ENCODE measurements around the gene KCND1.

The KCND1 gene

DNA sequence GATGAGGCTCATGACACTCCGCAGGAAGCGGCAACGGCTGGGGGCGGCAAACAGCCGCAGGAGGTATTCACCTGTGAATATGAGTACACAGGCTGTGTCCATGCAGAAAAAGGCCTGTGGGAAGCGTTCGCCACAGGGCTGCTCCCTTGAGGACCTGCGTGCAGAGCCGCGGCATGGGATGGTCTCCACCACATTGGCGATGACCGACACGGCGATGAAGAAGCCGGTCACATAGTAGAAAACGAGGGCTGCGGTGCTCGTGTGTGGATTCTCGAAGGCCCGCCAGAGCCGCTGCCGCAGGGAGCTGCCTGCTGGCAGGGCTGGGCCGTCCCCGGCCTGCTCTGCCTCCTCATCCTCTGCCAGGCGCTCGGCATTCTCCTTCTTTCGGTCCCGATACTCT, 2.2 kb downstream of the KCND1 start:
- Histone ChIP-seq H3K36me3 (ENCODE audit: insufficient read depth, low read length) (peaks cover 5% of the 10 kb centered on the region; the same call in 1 of the 2 replicates), H3K27me3 (ENCODE audit: insufficient read depth, low read length) (no peaks in the 10 kb centered on the region), H3K9me3 (ENCODE audit: low read length) (no peaks in the 10 kb centered on the region), H3F3A (ENCODE audit: insufficient read depth, low read length) (no peaks in the 10 kb centered on the region), H3K4me1 (ENCODE audit: insufficient read depth, low read length, severe bottlenecking) (peaks cover 4% of the 10 kb centered on the region), H4K20me1 (ENCODE audit: insufficient read depth, low read length) (no peaks in the 10 kb centered on the region), H3K79me2 (ENCODE audit: insufficient read depth, low read length) (no peaks in the 10 kb centered on the region), H3K4me3 (ENCODE audit: low read depth, low read length, poor library complexity, severe bottlenecking) (no peak overlapping the region), H3K27ac (ENCODE audit: low read depth, low read length, poor library complexity, severe bottlenecking) (no peak overlapping the region), H3K9ac (ENCODE audit: low read length) (no peak overlapping the region), H2AFZ (ENCODE audit: low read length) (no peak overlapping the region), H3K4me2 (ENCODE audit: low read length) (no peak overlapping the region), H3K9me2 (ENCODE audit: low read depth, low read length) (no peaks in the 10 kb centered on the region)
- TF ChIP-seq, protein P1, sequence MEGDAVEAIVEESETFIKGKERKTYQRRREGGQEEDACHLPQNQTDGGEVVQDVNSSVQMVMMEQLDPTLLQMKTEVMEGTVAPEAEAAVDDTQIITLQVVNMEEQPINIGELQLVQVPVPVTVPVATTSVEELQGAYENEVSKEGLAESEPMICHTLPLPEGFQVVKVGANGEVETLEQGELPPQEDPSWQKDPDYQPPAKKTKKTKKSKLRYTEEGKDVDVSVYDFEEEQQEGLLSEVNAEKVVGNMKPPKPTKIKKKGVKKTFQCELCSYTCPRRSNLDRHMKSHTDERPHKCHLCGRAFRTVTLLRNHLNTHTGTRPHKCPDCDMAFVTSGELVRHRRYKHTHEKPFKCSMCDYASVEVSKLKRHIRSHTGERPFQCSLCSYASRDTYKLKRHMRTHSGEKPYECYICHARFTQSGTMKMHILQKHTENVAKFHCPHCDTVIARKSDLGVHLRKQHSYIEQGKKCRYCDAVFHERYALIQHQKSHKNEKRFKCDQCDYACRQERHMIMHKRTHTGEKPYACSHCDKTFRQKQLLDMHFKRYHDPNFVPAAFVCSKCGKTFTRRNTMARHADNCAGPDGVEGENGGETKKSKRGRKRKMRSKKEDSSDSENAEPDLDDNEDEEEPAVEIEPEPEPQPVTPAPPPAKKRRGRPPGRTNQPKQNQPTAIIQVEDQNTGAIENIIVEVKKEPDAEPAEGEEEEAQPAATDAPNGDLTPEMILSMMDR (IDR thresholded peaks at IDR 0.05; ENCODE audit: low read length) = no peak
- no peak for TF ChIP-seq EZH2 (IDR thresholded peaks at IDR 0.05; ENCODE audit: borderline replicate concordance, low read length)

DNA sequence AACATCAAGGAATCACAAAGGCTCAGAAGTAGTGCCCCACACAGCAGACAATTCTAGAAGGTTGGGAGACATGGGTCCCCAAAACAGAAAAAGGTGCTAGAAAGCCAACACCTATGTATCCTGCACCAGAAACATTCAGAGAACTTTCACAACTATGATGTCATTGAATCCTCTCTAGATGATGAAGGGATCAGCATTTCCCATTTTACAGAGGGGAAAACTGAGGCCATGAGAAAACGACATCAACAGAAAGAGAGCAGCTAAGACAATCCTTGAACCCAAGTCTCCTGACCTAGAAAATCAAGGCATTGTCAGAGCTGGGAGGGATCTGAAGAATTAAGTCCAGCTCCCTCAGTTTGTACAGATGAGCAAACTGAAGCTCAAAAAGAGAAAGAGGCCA, 3.3 kb downstream of the KCND1 start:
- Histone ChIP-seq H3K4me3 (ENCODE audit: low read depth, low read length, poor library complexity, severe bottlenecking) (no peak overlapping the region), H3K27ac (ENCODE audit: low read depth, low read length, poor library complexity, severe bottlenecking) (no peak overlapping the region), H3K36me3 (ENCODE audit: insufficient read depth, low read length) (no peaks in the 10 kb centered on the region), H3F3A (ENCODE audit: insufficient read depth, low read length) (no peaks in the 10 kb centered on the region), H2AFZ (ENCODE audit: low read length) (no peak overlapping the region), H4K20me1 (ENCODE audit: insufficient read depth, low read length) (no peaks in the 10 kb centered on the region), H3K9ac (ENCODE audit: low read length) (no peak overlapping the region), H3K4me1 (ENCODE audit: insufficient read depth, low read length, severe bottlenecking) (peaks cover 4% of the 10 kb centered on the region), H3K9me3 (ENCODE audit: low read length) (no peaks in the 10 kb centered on the region), H3K9me2 (ENCODE audit: low read depth, low read length) (no peaks in the 10 kb centered on the region), H3K27me3 (ENCODE audit: insufficient read depth, low read length) (no peaks in the 10 kb centered on the region), H3K4me2 (ENCODE audit: low read length) (no peak overlapping the region), H3K79me2 (ENCODE audit: insufficient read depth, low read length) (no peaks in the 10 kb centered on the region)
- TF ChIP-seq, protein P1 (IDR thresholded peaks at IDR 0.05; ENCODE audit: low read length) = no peak
- TF ChIP-seq EZH2 (IDR thresholded peaks at IDR 0.05; ENCODE audit: borderline replicate concordance, low read length) = no peak

DNA sequence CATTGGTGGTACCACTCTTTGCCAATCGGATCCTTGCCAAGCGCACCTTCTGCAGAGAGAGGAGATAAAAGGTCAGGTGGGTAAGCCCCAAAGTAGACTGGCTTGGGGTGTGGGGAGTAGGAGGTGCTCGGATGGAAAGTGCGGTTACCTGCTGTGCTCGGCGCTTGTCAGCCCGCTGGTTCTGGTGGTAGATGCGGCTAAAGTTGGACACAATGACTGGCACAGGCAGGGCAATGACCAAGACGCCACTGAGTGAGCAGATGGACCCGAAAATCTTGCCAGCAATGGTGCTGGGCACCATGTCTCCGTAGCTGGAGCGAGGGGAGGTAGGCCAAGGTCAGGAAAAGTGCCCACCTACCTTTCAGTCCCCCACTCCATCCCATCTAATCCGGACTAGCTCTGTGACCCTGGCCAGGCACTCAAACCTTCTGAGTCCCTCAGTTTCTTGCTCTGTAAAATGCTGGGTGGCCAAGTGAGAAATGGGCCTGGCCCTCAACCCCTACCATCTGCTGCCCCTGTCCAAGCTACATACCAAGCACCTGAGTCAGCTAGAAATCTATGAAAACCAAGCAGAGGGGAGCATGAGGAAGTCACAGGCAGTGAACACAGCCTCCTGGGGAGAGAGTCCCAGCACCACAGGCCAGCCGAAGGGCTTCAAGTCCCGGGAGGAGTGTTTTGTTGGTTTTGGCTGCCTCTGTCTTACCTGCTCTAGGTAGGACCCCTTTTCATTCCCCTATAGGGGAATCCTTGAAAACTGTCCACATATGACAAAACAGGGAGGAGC, 4.7 kb downstream of the KCND1 start:
- no peak for TF ChIP-seq EZH2 (IDR thresholded peaks at IDR 0.05; ENCODE audit: borderline replicate concordance, low read length)
- TF ChIP-seq, protein P1 (IDR thresholded peaks at IDR 0.05; ENCODE audit: low read length) = no peak
- H2AFZ ChIP-seq (ENCODE audit: low read length) = no peak overlapping the region
- H3K4me1 ChIP-seq (ENCODE audit: insufficient read depth, low read length, severe bottlenecking) = peaks cover 9% of the 10 kb centered on the region
- no peaks in the 10 kb centered on the region for H3K36me3 ChIP-seq (ENCODE audit: insufficient read depth, low read length)
- H3K27me3 ChIP-seq (ENCODE audit: insufficient read depth, low read length) = no peaks in the 10 kb centered on the region
- H3F3A ChIP-seq (ENCODE audit: insufficient read depth, low read length) = no peaks in the 10 kb centered on the region
- no peak overlapping the region for H3K27ac ChIP-seq (ENCODE audit: low read depth, low read length, poor library complexity, severe bottlenecking)
- H3K4me2 ChIP-seq (ENCODE audit: low read length) = no peak overlapping the region
- H3K9me3 ChIP-seq (ENCODE audit: low read length) = no peaks in the 10 kb centered on the region
- H4K20me1 ChIP-seq (ENCODE audit: insufficient read depth, low read length) = no peaks in the 10 kb centered on the region
- H3K79me2 ChIP-seq (ENCODE audit: insufficient read depth, low read length) = no peaks in the 10 kb centered on the region
- no peak overlapping the region for H3K4me3 ChIP-seq (ENCODE audit: low read depth, low read length, poor library complexity, severe bottlenecking)
- no peaks in the 10 kb centered on the region for H3K9me2 ChIP-seq (ENCODE audit: low read depth, low read length)
- H3K9ac ChIP-seq (ENCODE audit: low read length) = no peak overlapping the region

Measured in OCI-LY1 (cell line).